ENCODE results near the gene ACOX1.

GRCh38 chr17:75915268-75915667, 63.7 kb downstream of the ACOX1 start:
- TF ChIP-seq, protein P1, sequence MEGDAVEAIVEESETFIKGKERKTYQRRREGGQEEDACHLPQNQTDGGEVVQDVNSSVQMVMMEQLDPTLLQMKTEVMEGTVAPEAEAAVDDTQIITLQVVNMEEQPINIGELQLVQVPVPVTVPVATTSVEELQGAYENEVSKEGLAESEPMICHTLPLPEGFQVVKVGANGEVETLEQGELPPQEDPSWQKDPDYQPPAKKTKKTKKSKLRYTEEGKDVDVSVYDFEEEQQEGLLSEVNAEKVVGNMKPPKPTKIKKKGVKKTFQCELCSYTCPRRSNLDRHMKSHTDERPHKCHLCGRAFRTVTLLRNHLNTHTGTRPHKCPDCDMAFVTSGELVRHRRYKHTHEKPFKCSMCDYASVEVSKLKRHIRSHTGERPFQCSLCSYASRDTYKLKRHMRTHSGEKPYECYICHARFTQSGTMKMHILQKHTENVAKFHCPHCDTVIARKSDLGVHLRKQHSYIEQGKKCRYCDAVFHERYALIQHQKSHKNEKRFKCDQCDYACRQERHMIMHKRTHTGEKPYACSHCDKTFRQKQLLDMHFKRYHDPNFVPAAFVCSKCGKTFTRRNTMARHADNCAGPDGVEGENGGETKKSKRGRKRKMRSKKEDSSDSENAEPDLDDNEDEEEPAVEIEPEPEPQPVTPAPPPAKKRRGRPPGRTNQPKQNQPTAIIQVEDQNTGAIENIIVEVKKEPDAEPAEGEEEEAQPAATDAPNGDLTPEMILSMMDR (IDR thresholded peaks at IDR 0.05), result no peak
- no peak for TF ChIP-seq POLR2A (IDR thresholded peaks at IDR 0.05)
